ENCODE measurements around the gene DYNLT1.
"Not testable (repeated sequence)": the region's sequence is repeated elsewhere in the genome, so short reads cannot be mapped to it uniquely, and the experiment has no call there.

GRCh38 chr6:158618289-158618688 lies 26.3 kb downstream of the DYNLT1 start:
- not testable (repeated sequence) for TF ChIP-seq RFX5 (IDR thresholded peaks at IDR 0.05; ENCODE audit: low read depth, low read length); CTCF (IDR thresholded peaks at IDR 0.05 in 2 of 3, conservative IDR thresholded peaks at IDR 0.05 in 1 of 3; ENCODE audit: control insufficient read depth in 2 of 3, extremely low read depth in 1 of 3, insufficient read depth in 1 of 3, low read depth in 3 of 3, low read length in 3 of 3); ELK1 (IDR thresholded peaks at IDR 0.05; ENCODE audit: low read depth, low read length); EZH2 (IDR thresholded peaks at IDR 0.05; ENCODE audit: borderline replicate concordance, control insufficient read depth, low read depth, low read length); MAX (IDR thresholded peaks at IDR 0.05; ENCODE audit: low read depth, low read length); GABPA (IDR thresholded peaks at IDR 0.05; ENCODE audit: low read depth); USF2 (IDR thresholded peaks at IDR 0.05; ENCODE audit: borderline replicate concordance, low read depth, low read length)

Data from GM12878 (cell line).